Natural killer cell (primary cell): ENCODE data around the gene ZNF665. TPM values are rescaled to one million over a fixed set of nuclear protein-coding genes. Genes with fewer than 3 reads are reported as not detected.

Experiments used
- ATAC-seq, 3 donors: fragments of 150-1000 bp in 2 of 3; fragments of 200-7000 bp in 1 of 3; cut with Tn5 transposase; 1 replicate in 1 of 3; 2 replicates in 2 of 3; pipeline ENCODE4 v1.10.0; 2021; ENCODE audit warnings: mild to moderate bottlenecking in 2 of 3, moderate library complexity in 2 of 3
- DNase-seq, 2 donors: peaks; one replicate each; pipeline versions ENCODE4 v3.0.0 to v3.0.0-alpha.2; 2013 to 2021; ENCODE audit warnings: mixed read lengths in 1 of 2
- H3K27ac ChIP-seq: one replicate; pipeline ENCODE4 v1.5.1; 2013; ENCODE audit warnings: mild to moderate bottlenecking, low read length
- H3K27me3 ChIP-seq: one replicate; pipeline ENCODE4 v1.6.1; 2013; ENCODE audit warnings: low read length; ENCODE audit not compliant: control insufficient read depth, insufficient read depth
- H3K36me3 ChIP-seq: one replicate; pipeline ENCODE4 v1.6.1; 2013; ENCODE audit warnings: low read length; ENCODE audit not compliant: control insufficient read depth, insufficient read depth
- H3K4me1 ChIP-seq: one replicate; pipeline ENCODE4 v1.6.1; 2013; ENCODE audit warnings: low read length; ENCODE audit not compliant: control insufficient read depth, insufficient read depth
- H3K4me3 ChIP-seq: one replicate; pipeline ENCODE4 v1.5.1; 2013; ENCODE audit warnings: low read length
- H3K9me3 ChIP-seq: one replicate; pipeline ENCODE4 v1.6.1; 2013; ENCODE audit warnings: low read length; ENCODE audit not compliant: control insufficient read depth, insufficient read depth
- H3K27ac Mint-ChIP-seq, 2 donors: one replicate each; pipeline ENCODE4 v1.8.0; 2022; ENCODE audit warnings: mild to moderate bottlenecking in 2 of 2, mixed read lengths in 2 of 2, moderate library complexity in 1 of 2
- H3K27me3 Mint-ChIP-seq, 2 donors: one replicate each; pipeline ENCODE4 v1.8.0; 2022; ENCODE audit warnings: low read depth in 2 of 2, mixed read lengths in 2 of 2
- H3K36me3 Mint-ChIP-seq: one replicate; pipeline ENCODE4 v1.8.0; 2022; ENCODE audit warnings: mixed read lengths
- H3K4me1 Mint-ChIP-seq, 2 donors: one replicate each; pipeline ENCODE4 v1.8.0; 2022; ENCODE audit warnings: mixed read lengths in 2 of 2
- H3K4me3 Mint-ChIP-seq: one replicate; pipeline ENCODE4 v1.8.0; 2022; ENCODE audit warnings: mild to moderate bottlenecking, moderate library complexity, mixed read lengths
- H3K9me3 Mint-ChIP-seq, 2 donors: one replicate each; pipeline ENCODE4 v1.8.0; 2022; ENCODE audit warnings: mixed read lengths in 2 of 2
- CTCF ChIP-seq: fragments of 200-600 bp; IDR thresholded peaks from one replicate; pipeline ENCODE4 v1.8.0; 2022; ENCODE audit warnings: antibody characterized with exemption
- WGBS: methylation state at CpG from one replicate; pipeline ENCODE4 v1.1.7; 2013; ENCODE audit warnings: missing lambda C conversion rate; ENCODE audit not compliant: insufficient coverage; 5-methylcytosine and 5-hydroxymethylcytosine counted together
- intact Hi-C: fragments of 100-400 bp; cut with micrococcal nuclease; formaldehyde crosslinking; loops from one replicate; pipeline ENCODE4 v1.14.2; 2022
- total RNA-seq, 4 donors: library from RNA; stranded (reverse); fragments of 120-200 nt in 1 of 4; gene quantifications; one replicate each; pipeline versions ENCODE4 v1.2.3 to v1.2.4, GENCODE V29; 2013 to 2022

Gene ZNF665
- total RNA-seq, 3 donors from 2014 or later (not counting 1 experiment from before 2014, with no cell fraction given) = 3.4 to 5.3 (median 4.9) TPM

GRCh38 chr19:53136432-53136831 is 56.7 kb downstream of the ZNF665 start:
- WGBS = 100% methylated on average over 1 of the region's 3 CpGs
- ATAC-seq (no peak), DNase-seq (no peak)
- no peak overlapping the region for H3K27ac ChIP-seq
- Mint-ChIP-seq H3K27me3 (no peaks in the 10 kb centered on the region), H3K27ac (no peak overlapping the region), H3K9me3 (peaks cover 8 to 20% of the 10 kb centered on the region in 2 donors), H3K36me3 (peaks cover 49% of the 10 kb centered on the region), H3K4me1 (peaks cover 7 to 18% of the 10 kb centered on the region in 2 donors), H3K4me3 (no peak overlapping the region)
- TF ChIP-seq CTCF = no peak
- H3K4me1 ChIP-seq = peaks cover 15% of the 10 kb centered on the region
- no peaks in the 10 kb centered on the region for H3K36me3 ChIP-seq
- H3K27me3 ChIP-seq = peaks cover 2% of the 10 kb centered on the region
- intact Hi-C loops = no loop called here
- H3K9me3 ChIP-seq = peaks cover 69% of the 10 kb centered on the region
- H3K4me3 ChIP-seq = no peak overlapping the region

- intact Hi-C loops = no loop called here
- Mint-ChIP-seq H3K9me3 (peaks cover 4 to 16% of the 10 kb centered on the region in 2 donors), H3K27me3 (no peaks in the 10 kb centered on the region), H3K36me3 (peaks cover 25% of the 10 kb centered on the region), H3K4me1 (peaks cover 7 to 21% of the 10 kb centered on the region in 2 donors), H3K4me3 (peak within 1 kb of the TSS; percentile 69), H3K27ac (peak within 1 kb of the TSS; percentile 50 to 59)
- ATAC-seq = peak in 2 of 3 donors; percentile 75 to 96
- peak within 1 kb of the TSS; percentile 70 for H3K27ac ChIP-seq
- peaks cover 15% of the 10 kb centered on the region for H3K4me1 ChIP-seq
- peak within 1 kb of the TSS; percentile 71 for H3K4me3 ChIP-seq
- peaks cover 34% of the 10 kb centered on the region for H3K9me3 ChIP-seq
- peak; percentile 60 to 71 for DNase-seq
- no peak for TF ChIP-seq CTCF
- H3K27me3 ChIP-seq = peaks cover 5% of the 10 kb centered on the region
- WGBS = 4% methylated on average over 51 of the region's 51 CpGs
- H3K36me3 ChIP-seq = no peaks in the 10 kb centered on the region
Observed at GRCh38 chr19:53132141-53132991, 60.8 kb downstream of the ZNF665 start, which contains the start of gene ZNF415. Gene ZNF415, minus strand, starts transcription at chr19:53132910. Its CDS starts 10,234 bp downstream, at chr19:53122676.

GRCh38 chr19:53131727-53132126 is 61.4 kb downstream of the ZNF665 start:
- H3K4me3 Mint-ChIP-seq = peak overlapping the region; percentile 69
- no peak for ATAC-seq
- H3K4me1 Mint-ChIP-seq = peaks cover 7 to 21% of the 10 kb centered on the region in 2 donors
- H3K27ac Mint-ChIP-seq = peak overlapping the region in 1 of 2 donors; percentile 59
- Histone ChIP-seq H3K4me1 (peaks cover 15% of the 10 kb centered on the region), H3K27ac (no peak overlapping the region), H3K9me3 (peaks cover 28% of the 10 kb centered on the region), H3K4me3 (no peak overlapping the region), H3K36me3 (no peaks in the 10 kb centered on the region), H3K27me3 (peaks cover 5% of the 10 kb centered on the region)
- intact Hi-C loops = no loop called here
- WGBS = 60% methylated on average over 6 of the region's 6 CpGs
- DNase-seq = no peak
- H3K9me3 Mint-ChIP-seq = peaks cover 3 to 13% of the 10 kb centered on the region in 2 donors
- no peaks in the 10 kb centered on the region for H3K27me3 Mint-ChIP-seq
- TF ChIP-seq CTCF = no peak
- H3K36me3 Mint-ChIP-seq = peaks cover 21% of the 10 kb centered on the region
